ENCODE results near the gene KLRF1. TPM values are rescaled to one million over a fixed set of nuclear protein-coding genes. Genes with fewer than 3 reads are reported as not detected.

Gene KLRF1
- total RNA-seq, 1 experiment from 2014 or later = not detected

DNA sequence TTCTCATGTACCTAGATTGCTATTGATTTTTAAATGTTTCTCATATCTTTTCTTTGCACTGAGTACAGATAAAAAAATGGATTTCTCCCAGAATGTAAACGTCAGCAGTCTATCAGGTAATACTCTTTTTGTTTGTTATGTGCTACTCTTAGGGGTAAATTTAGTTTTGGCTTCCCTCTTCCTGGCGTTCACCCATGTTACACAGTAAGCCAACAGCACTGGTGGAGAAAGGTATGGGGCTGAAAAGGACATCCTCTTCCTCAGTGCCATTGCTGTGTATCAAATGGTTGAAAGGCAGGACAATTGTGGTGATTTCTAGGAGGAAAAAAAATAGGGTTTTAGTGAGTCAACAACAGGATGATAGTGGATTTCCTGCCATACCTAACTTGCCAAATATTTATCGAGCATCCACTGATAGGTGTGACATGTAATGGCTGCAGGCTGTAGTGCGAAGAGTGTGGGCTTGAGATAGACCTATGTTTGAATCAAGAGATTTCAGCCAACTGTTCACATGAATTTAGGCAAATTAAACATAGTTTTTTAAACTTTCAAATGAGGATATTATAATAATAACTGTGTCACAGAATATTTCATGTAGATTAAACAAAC, 61.5 kb downstream of the KLRF1 start:
- intact Hi-C loops (cut with micrococcal nuclease) = no loop called here
- Histone ChIP-seq H3K27me3 (ENCODE audit: insufficient read depth, low read length) (peaks cover 17% of the 10 kb centered on the region), H3K4me2 (ENCODE audit: low read length) (no peak overlapping the region), H2AFZ (ENCODE audit: low read depth, low read length, poor library complexity, severe bottlenecking) (no peak overlapping the region), H3K4me3 (replicated peaks in 1 of 2; ENCODE audit: low read depth in 1 of 2, low read length in 2 of 2) (no peak overlapping the region), H3K79me2 (ENCODE audit: insufficient read depth, low read length) (no peaks in the 10 kb centered on the region), H3K9me3 (ENCODE audit: control insufficient read depth in 1 of 2, insufficient read depth in 1 of 2, low read depth in 1 of 2, low read length in 2 of 2) (no peaks in the 10 kb centered on the region), H3K9ac (ENCODE audit: low read length) (no peak overlapping the region), H3K36me3 (ENCODE audit: control insufficient read depth in 1 of 2, insufficient read depth in 2 of 2, low read length in 2 of 2) (no peaks in the 10 kb centered on the region), H3K4me1 (ENCODE audit: control insufficient read depth in 1 of 2, insufficient read depth in 2 of 2, low read length in 2 of 2) (no peaks in the 10 kb centered on the region), H4K20me1 (ENCODE audit: insufficient read depth) (no peaks in the 10 kb centered on the region; the same call in 1 of the 2 replicates), H3K9me2 (ENCODE audit: insufficient read depth) (no peaks in the 10 kb centered on the region), H3K27ac (ENCODE audit: low read depth, low read length) (no peak overlapping the region)
- DNase-seq (ENCODE audit: low read depth, low spot score) = no peak
- ChIA-PET RAD21 (ENCODE audit: low non-redundant PET in 1 of 2, low total read pairs in 2 of 2, uncharacterized antibody in 2 of 2, unreplicated experiment in 2 of 2) (no interaction called here), POLR2A (no interaction called here), CTCF (no interaction called here)
- no peak for TF ChIP-seq SIN3A (IDR thresholded peaks at IDR 0.05; ENCODE audit: low read depth)
- TF ChIP-seq CBX3 (IDR thresholded peaks at IDR 0.05; ENCODE audit: low read depth) = no peak
- TF ChIP-seq, protein P1, sequence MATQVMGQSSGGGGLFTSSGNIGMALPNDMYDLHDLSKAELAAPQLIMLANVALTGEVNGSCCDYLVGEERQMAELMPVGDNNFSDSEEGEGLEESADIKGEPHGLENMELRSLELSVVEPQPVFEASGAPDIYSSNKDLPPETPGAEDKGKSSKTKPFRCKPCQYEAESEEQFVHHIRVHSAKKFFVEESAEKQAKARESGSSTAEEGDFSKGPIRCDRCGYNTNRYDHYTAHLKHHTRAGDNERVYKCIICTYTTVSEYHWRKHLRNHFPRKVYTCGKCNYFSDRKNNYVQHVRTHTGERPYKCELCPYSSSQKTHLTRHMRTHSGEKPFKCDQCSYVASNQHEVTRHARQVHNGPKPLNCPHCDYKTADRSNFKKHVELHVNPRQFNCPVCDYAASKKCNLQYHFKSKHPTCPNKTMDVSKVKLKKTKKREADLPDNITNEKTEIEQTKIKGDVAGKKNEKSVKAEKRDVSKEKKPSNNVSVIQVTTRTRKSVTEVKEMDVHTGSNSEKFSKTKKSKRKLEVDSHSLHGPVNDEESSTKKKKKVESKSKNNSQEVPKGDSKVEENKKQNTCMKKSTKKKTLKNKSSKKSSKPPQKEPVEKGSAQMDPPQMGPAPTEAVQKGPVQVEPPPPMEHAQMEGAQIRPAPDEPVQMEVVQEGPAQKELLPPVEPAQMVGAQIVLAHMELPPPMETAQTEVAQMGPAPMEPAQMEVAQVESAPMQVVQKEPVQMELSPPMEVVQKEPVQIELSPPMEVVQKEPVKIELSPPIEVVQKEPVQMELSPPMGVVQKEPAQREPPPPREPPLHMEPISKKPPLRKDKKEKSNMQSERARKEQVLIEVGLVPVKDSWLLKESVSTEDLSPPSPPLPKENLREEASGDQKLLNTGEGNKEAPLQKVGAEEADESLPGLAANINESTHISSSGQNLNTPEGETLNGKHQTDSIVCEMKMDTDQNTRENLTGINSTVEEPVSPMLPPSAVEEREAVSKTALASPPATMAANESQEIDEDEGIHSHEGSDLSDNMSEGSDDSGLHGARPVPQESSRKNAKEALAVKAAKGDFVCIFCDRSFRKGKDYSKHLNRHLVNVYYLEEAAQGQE (IDR thresholded peaks at IDR 0.05; ENCODE audit: low read depth) = no peak
- ATAC-seq = no peak
- no TSS peak for BruUV-seq (replicated peaks)

Other genes starting within 250 kb of the KLRF1 start
- not detected for gene KLRB1, start 219.6 kb upstream of the KLRF1 start, total RNA-seq (2021; ENCODE audit: unreplicated experiment)
- 1.9 TPM for gene CLEC2D, start 157.8 kb upstream of the KLRF1 start, total RNA-seq (2021; ENCODE audit: unreplicated experiment)
- gene CLECL1, start 94.4 kb upstream of the KLRF1 start, total RNA-seq (2021; ENCODE audit: unreplicated experiment) = not detected
- not detected for gene CD69, start 66.6 kb upstream of the KLRF1 start, total RNA-seq (2021; ENCODE audit: unreplicated experiment)
- gene CLEC2B, start 41.9 kb downstream of the KLRF1 start, total RNA-seq (2021; ENCODE audit: unreplicated experiment) = not detected
- gene KLRF2, start 54.0 kb downstream of the KLRF1 start, total RNA-seq (2021; ENCODE audit: unreplicated experiment) = not detected
- not detected for gene CLEC2A, start 104.9 kb downstream of the KLRF1 start, total RNA-seq (2021; ENCODE audit: unreplicated experiment)
- not detected for gene CLEC12A, start 143.9 kb downstream of the KLRF1 start, total RNA-seq (2021; ENCODE audit: unreplicated experiment)
- not detected for gene CLEC1B, start 171.6 kb downstream of the KLRF1 start, total RNA-seq (2021; ENCODE audit: unreplicated experiment)
- gene CLEC12B, start 183.1 kb downstream of the KLRF1 start, total RNA-seq (2021; ENCODE audit: unreplicated experiment) = not detected
- gene CLEC9A, start 203.2 kb downstream of the KLRF1 start, total RNA-seq (2021; ENCODE audit: unreplicated experiment) = not detected